OCI-LY1 (cell line): ENCODE results near the gene BRPF1.

Experiments
- EZH2 ChIP-seq: fragments of 200-600 bp; sonication (generic), shearing (Covaris generic); IDR thresholded peaks from 2 replicates; pipeline ENCODE4 v1.8.0; 2017; ENCODE audit warnings: borderline replicate concordance, mixed run types, mild to moderate bottlenecking, antibody characterized with exemption, low read length, moderate library complexity, mixed read lengths
- TF ChIP-seq, protein P1 (sequence below): fragments of 200-600 bp; sonication (generic), shearing (Covaris generic); IDR thresholded peaks from 2 replicates; pipeline ENCODE4 v1.5.1; 2017; ENCODE audit warnings: mild to moderate bottlenecking, antibody characterized with exemption, low read length, moderate library complexity, mixed read lengths

DNA sequence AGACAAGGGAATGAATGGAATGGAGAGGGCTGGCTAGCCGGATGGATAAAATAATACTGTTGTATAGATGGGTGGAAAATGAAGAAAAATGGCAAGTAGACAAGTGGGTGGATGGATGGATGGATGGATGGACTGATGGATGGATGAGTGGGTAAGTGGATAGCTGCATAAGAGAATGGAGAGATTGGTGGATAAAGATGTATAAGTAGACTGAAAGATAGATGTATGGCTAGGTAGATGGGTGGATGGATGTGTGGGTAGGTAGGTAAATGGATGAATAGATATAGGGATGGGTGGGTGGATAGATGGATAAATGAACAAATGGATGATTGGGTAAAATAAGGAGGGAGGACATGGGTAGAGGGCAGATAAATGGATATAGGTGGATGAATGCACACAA lies 14.0 kb upstream of the BRPF1 start:
- TF ChIP-seq, protein P1, sequence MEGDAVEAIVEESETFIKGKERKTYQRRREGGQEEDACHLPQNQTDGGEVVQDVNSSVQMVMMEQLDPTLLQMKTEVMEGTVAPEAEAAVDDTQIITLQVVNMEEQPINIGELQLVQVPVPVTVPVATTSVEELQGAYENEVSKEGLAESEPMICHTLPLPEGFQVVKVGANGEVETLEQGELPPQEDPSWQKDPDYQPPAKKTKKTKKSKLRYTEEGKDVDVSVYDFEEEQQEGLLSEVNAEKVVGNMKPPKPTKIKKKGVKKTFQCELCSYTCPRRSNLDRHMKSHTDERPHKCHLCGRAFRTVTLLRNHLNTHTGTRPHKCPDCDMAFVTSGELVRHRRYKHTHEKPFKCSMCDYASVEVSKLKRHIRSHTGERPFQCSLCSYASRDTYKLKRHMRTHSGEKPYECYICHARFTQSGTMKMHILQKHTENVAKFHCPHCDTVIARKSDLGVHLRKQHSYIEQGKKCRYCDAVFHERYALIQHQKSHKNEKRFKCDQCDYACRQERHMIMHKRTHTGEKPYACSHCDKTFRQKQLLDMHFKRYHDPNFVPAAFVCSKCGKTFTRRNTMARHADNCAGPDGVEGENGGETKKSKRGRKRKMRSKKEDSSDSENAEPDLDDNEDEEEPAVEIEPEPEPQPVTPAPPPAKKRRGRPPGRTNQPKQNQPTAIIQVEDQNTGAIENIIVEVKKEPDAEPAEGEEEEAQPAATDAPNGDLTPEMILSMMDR: no peak
- no peak for TF ChIP-seq EZH2
